Left ventricle myocardium inferior (tissue), 1 donor: ENCODE data around the gene AGAP1. TPM values are rescaled to one million over a fixed set of nuclear protein-coding genes. Genes with fewer than 3 reads are reported as not detected.

Experiments
- DNase-seq: peaks from one replicate; pipeline ENCODE4 v3.0.0-alpha.2; 2020
- H3K27ac ChIP-seq: fragments of 200-600 bp; replicated peaks from 2 replicates; pipeline ENCODE4 v1.8.0; 2021
- H3K27me3 ChIP-seq: fragments of 200-600 bp; 2 replicates; pipeline ENCODE4 v1.8.0; 2021; ENCODE audit warnings: low read depth
- H3K36me3 ChIP-seq: fragments of 200-600 bp; 2 replicates; pipeline ENCODE4 v1.8.0; 2021
- H3K4me1 ChIP-seq: fragments of 200-600 bp; 2 replicates; pipeline ENCODE4 v1.8.0; 2021
- H3K4me3 ChIP-seq: fragments of 200-600 bp; 2 replicates; pipeline ENCODE4 v1.8.0; 2021; ENCODE audit warnings: mild to moderate bottlenecking, moderate library complexity
- H3K9me3 ChIP-seq: fragments of 200-600 bp; replicated peaks from 2 replicates; pipeline ENCODE4 v1.8.0; 2021
- intact Hi-C: fragments of 100-400 bp; cut with micrococcal nuclease; formaldehyde crosslinking; loops from one replicate; pipeline ENCODE4 v1.11.0; 2022
- total RNA-seq: library from RNA; stranded (reverse); fragmentation: NEBNext Ultra II Directional; extraction: Animal tissue kit (Norgen Biotek cat#: 25700); gene quantifications from one replicate; pipeline ENCODE4 v1.2.1, GENCODE V29; 2021
- TF ChIP-seq, protein P1 (sequence below): fragments of 200-600 bp; IDR thresholded peaks from 2 replicates; pipeline ENCODE4 v1.8.0; 2021; ENCODE audit warnings: antibody characterized with exemption, mild to moderate bottlenecking, borderline replicate concordance
- donor health status: DM: no; HTN: yes; CAD: no; lungs with severe emphysema.

AGAP1 gene
- total RNA-seq, 1 donor from 2014 or later: 18.1 TPM

DNA sequence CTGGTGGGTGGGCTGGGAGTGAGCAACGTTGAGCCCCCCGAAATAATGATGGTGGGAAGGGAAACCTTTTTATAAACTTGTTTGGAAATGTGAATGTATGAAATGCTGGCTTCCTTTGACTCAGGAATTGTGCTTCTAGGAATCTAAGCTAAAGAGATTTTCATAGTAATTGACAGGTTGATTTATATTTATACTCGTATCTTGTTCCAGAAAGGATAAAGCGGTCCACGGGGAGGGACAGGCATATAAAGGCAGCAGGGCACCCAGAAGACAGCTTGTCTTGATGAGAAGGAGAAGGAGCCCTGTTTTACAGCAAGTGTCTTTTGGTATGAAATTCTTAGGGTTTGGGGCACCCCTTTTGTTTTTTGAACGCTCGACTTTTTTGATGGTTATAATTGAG lies 157.8 kb downstream of the AGAP1 start:
- peak overlapping the region; percentile 25 for H3K27ac ChIP-seq
- intact Hi-C loops: no loop called here
- no peak for DNase-seq
- no peaks in the 10 kb centered on the region for H3K36me3 ChIP-seq
- no peaks in the 10 kb centered on the region for H3K9me3 ChIP-seq
- no peak overlapping the region for H3K4me3 ChIP-seq
- TF ChIP-seq, protein P1, sequence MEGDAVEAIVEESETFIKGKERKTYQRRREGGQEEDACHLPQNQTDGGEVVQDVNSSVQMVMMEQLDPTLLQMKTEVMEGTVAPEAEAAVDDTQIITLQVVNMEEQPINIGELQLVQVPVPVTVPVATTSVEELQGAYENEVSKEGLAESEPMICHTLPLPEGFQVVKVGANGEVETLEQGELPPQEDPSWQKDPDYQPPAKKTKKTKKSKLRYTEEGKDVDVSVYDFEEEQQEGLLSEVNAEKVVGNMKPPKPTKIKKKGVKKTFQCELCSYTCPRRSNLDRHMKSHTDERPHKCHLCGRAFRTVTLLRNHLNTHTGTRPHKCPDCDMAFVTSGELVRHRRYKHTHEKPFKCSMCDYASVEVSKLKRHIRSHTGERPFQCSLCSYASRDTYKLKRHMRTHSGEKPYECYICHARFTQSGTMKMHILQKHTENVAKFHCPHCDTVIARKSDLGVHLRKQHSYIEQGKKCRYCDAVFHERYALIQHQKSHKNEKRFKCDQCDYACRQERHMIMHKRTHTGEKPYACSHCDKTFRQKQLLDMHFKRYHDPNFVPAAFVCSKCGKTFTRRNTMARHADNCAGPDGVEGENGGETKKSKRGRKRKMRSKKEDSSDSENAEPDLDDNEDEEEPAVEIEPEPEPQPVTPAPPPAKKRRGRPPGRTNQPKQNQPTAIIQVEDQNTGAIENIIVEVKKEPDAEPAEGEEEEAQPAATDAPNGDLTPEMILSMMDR: no peak
- peaks cover 41% of the 10 kb centered on the region for H3K4me1 ChIP-seq
- no peaks in the 10 kb centered on the region for H3K27me3 ChIP-seq

DNA sequence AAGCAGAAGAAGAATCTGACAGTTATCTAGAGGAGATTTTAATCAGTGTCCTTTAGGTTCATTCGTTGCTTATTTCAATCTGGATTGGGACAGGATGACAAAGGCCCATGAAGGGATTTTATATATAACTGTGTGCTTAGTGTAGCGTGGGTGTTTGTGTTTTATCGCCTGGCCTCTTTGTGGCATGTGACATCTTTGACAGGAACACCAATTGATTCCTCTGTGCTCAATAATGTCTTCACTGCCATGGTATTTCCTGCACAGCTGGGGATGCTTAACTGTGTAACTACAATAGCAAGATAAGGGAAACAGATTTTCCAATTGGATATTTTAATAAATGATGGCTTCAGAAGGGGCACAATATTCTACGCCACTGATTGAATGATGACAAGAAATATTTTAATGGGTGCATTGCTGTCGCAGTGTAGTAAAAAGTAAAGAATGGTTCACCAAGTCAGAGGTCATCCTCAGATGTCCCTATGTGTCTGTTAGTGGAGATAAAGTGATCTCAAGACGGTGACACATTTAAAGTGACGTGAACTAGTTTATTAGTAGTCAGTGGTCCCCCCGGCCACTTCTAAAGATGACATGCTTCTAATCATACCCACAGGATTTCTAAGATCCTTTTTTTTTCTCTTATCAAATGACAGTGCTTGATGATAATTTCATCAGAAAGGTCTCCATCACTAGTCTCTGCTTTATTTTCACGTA lies 160.4 kb downstream of the AGAP1 start:
- Histone ChIP-seq H3K4me1 (peaks cover 48% of the 10 kb centered on the region), H3K36me3 (no peaks in the 10 kb centered on the region), H3K4me3 (no peak overlapping the region), H3K27ac (peak overlapping the region; percentile 7), H3K9me3 (no peaks in the 10 kb centered on the region), H3K27me3 (no peaks in the 10 kb centered on the region)
- intact Hi-C loops: no loop called here
- TF ChIP-seq, protein P1: no peak
- no peak for DNase-seq

DNA sequence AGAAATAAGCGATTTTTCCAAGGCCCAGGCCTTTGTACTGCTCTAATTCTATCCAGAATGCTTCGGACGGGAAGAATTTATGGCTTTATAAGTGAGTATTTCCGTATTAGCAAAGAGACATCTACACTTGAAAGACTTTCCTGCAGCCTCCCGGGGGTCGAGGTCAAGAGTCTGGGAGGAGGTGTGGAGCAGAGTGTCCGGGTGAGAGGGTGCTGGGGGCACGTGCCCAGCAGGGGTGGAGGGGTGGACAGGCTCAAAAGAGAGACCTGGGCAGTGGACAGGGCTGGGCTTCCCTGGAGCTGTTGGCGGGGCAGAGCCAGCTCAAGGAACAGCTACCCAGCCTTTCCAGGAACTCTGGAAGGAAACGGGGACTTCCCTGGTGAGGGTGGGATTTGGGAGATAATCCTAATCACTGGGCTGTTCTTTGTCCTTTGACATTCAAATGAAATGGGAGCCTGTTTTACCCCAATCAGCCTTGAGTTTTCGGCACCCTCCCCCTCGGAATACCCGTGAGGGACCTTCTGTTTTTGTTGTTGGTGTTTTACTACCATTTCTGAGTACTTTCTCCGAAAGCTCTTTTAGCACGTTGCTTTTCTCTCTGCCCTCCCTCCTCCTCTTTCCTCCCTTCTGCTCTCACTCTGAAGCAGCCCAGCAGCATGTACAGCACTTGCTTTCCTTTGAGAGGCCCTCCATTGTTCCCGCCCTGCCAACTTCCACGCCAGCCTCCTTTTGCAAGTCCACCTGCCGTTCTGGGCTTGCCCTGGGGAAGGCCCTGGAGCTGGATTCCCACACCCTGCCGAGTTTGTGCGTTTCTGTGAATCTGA lies 164.7 kb downstream of the AGAP1 start:
- intact Hi-C loops: no loop called here
- DNase-seq: no peak
- H3K4me1 ChIP-seq: peaks cover 39% of the 10 kb centered on the region
- H3K9me3 ChIP-seq: no peaks in the 10 kb centered on the region
- TF ChIP-seq, protein P1: no peak
- H3K27ac ChIP-seq: no peak overlapping the region
- H3K4me3 ChIP-seq: no peak overlapping the region
- no peaks in the 10 kb centered on the region for H3K36me3 ChIP-seq
- H3K27me3 ChIP-seq: no peaks in the 10 kb centered on the region

DNA sequence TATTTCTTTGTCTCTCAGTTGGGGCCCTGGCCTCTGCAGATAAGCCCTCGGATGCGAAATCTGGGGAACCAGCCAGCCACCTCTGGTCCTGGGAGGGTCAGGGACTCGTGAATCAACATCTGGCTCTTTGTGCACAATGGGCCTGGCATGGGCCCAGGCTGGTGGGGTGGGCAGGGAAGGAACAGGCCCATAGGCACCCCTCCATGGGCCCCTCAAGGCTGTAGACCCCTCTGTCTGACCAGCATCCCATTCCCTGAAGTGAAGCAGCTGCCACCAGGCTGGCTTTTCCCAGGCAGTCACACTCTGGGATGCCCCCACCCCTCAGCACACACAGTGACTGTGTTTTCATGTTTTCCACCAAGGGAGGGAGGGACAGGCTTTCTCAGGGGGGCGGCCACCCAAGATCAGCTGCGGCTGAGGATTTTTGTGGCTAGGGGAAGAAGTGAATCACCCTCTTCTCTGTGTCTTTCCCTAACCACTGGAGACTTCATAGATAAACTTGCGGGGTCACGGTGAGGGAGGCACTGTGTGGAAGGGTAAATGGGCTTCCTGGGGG lies 166.0 kb downstream of the AGAP1 start:
- H3K27me3 ChIP-seq: no peaks in the 10 kb centered on the region
- H3K27ac ChIP-seq: no peak overlapping the region
- intact Hi-C loops: no loop called here
- H3K4me3 ChIP-seq: no peak overlapping the region
- no peak for DNase-seq
- TF ChIP-seq, protein P1: no peak
- H3K9me3 ChIP-seq: no peaks in the 10 kb centered on the region
- peaks cover 29% of the 10 kb centered on the region for H3K4me1 ChIP-seq
- H3K36me3 ChIP-seq: no peaks in the 10 kb centered on the region

DNA sequence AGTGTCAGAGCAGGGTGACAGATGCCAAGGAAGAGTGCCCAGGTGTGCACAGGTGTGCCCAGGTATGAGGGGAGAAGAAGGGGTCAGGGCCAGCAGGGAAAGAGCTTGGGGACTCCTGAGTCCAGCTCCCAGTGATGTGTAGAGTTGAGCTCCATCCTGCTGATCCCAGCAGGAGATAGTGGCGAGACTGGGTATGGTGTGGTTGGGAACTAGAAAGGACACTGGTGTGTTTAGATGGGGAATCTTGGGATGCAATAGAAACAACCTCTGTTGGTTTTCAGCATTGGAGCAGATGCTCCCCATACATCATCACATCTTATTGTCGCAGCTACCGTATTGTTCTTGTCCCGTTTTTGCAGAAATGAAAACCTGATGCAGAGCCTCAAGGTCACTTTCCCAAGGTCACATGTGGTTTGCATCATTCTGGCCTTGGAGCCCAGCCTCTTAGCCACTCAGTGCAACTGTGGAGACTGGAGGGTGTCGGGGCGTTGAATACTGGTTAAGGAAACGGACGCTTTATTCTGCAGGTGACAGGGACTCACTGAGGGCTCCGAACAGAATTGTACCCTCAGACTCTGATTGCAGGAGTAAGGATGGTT lies 166.7 kb downstream of the AGAP1 start:
- Histone ChIP-seq H3K4me1 (peaks cover 36% of the 10 kb centered on the region), H3K9me3 (no peaks in the 10 kb centered on the region), H3K27me3 (no peaks in the 10 kb centered on the region), H3K4me3 (no peak overlapping the region), H3K27ac (no peak overlapping the region), H3K36me3 (no peaks in the 10 kb centered on the region)
- DNase-seq: no peak
- TF ChIP-seq, protein P1: no peak
- intact Hi-C loops: no loop called here
